M059J (cell line): Measurements from ENCODE around the gene ADISSP. TPM values are rescaled to one million over a fixed set of nuclear protein-coding genes. Genes with fewer than 3 reads are reported as not detected.

Experiments
- DNase-seq: peaks from one replicate; pipeline ENCODE4 v3.0.0-alpha.2; 2012; ENCODE audit warnings: low read depth
- total RNA-seq: library from RNA; depleted of rRNA; stranded (reverse); fragments of >200 nt; shearing (Covaris generic); gene quantifications from 2 replicates; pipeline ENCODE4 v1.2.3, GENCODE V29; 2014

Gene ADISSP
- total RNA-seq, 1 experiment from 2014 or later = 39.1 TPM

- no peak for DNase-seq
These were observed 12.3 kb downstream of the ADISSP start for GRCh38 chr20:3755269-3755668.

GRCh38 chr20:3754276-3754630, 13.3 kb downstream of the ADISSP start:
- no peak for DNase-seq

GRCh38 chr20:3753501-3754275, 13.9 kb downstream of the ADISSP start:
- no peak for DNase-seq

- peak; percentile 63 for DNase-seq
These were observed 14.5 kb downstream of the ADISSP start for GRCh38 chr20:3753098-3753497.

- no peak for DNase-seq
These were observed 15.2 kb downstream of the ADISSP start for GRCh38 chr20:3752386-3752759.

GRCh38 chr20:3751675-3752385, 15.7 kb downstream of the ADISSP start:
- no peak for DNase-seq

GRCh38 chr20:3751305-3751674, 16.3 kb downstream of the ADISSP start:
- DNase-seq = no peak

- peak; percentile 62 for DNase-seq
These were observed 17.6 kb downstream of the ADISSP start for GRCh38 chr20:3749689-3750531.

- no peak for DNase-seq
These were observed 18.4 kb downstream of the ADISSP start for GRCh38 chr20:3749087-3749688.

GRCh38 chr20:3748073-3748472, 19.5 kb downstream of the ADISSP start:
- DNase-seq = no peak

- DNase-seq = no peak
These were observed 20.1 kb downstream of the ADISSP start for GRCh38 chr20:3747471-3747870.

- no peak for DNase-seq
These were observed 21.8 kb downstream of the ADISSP start for GRCh38 chr20:3745686-3746173.

GRCh38 chr20:3744806-3745685, 22.5 kb downstream of the ADISSP start:
- DNase-seq = peak; percentile 83

GRCh38 chr20:3744037-3744436, 23.5 kb downstream of the ADISSP start:
- DNase-seq = no peak

- no peak for DNase-seq
These were observed 24.3 kb downstream of the ADISSP start for GRCh38 chr20:3743251-3743650.

GRCh38 chr20:3741836-3742458, 25.6 kb downstream of the ADISSP start:
- no peak for DNase-seq

GRCh38 chr20:3740615-3741301, 26.8 kb downstream of the ADISSP start:
- DNase-seq = no peak

GRCh38 chr20:3739926-3740451, 27.6 kb downstream of the ADISSP start:
- no peak for DNase-seq

- no peak for DNase-seq
These were observed 28.3 kb downstream of the ADISSP start for GRCh38 chr20:3739054-3739925.
